Upper lobe of right lung (tissue), 1 donor: ENCODE results near the gene CECR2. TPM values are rescaled to one million over a fixed set of nuclear protein-coding genes. Genes with fewer than 3 reads are reported as not detected.

Experiments
- ATAC-seq: fragments of 200-7000 bp; cut with Tn5 transposase; one replicate; pipeline ENCODE4 v1.9.1; 2020; ENCODE audit warnings: mild to moderate bottlenecking, moderate library complexity
- DNase-seq: peaks from one replicate; pipeline ENCODE4 v3.0.0-alpha.2; 2020
- H3K27ac ChIP-seq: fragments of 200-600 bp; one replicate; pipeline ENCODE4 v1.8.0; 2022
- H3K27me3 ChIP-seq: fragments of 200-600 bp; one replicate; pipeline ENCODE4 v1.8.0; 2022; ENCODE audit warnings: mild to moderate bottlenecking
- H3K36me3 ChIP-seq: fragments of 200-600 bp; one replicate; pipeline ENCODE4 v1.8.0; 2022
- H3K4me1 ChIP-seq: fragments of 200-600 bp; one replicate; pipeline ENCODE4 v1.8.0; 2022
- H3K4me3 ChIP-seq: fragments of 200-600 bp; one replicate; pipeline ENCODE4 v1.8.0; 2022; ENCODE audit warnings: mild to moderate bottlenecking
- H3K9me3 ChIP-seq: fragments of 200-600 bp; one replicate; pipeline ENCODE4 v1.8.0; 2022
- CTCF ChIP-seq: fragments of 200-600 bp; IDR thresholded peaks from one replicate; pipeline ENCODE4 v1.8.0; 2022; ENCODE audit warnings: antibody characterized with exemption
- intact Hi-C: fragments of 100-400 bp; cut with DNase I; formaldehyde crosslinking; loops from one replicate; pipeline ENCODE4 v1.11.0; 2022
- total RNA-seq: library from RNA; stranded (reverse); fragmentation: NEBNext Ultra II Directional; extraction: Animal tissue kit (Norgen Biotek cat#: 25700); gene quantifications from one replicate; pipeline ENCODE4 v1.2.1, GENCODE V29; 2021
- donor health status: DM: no; HTN: yes; CAD: no; lungs with severe emphysema.

Gene CECR2
- total RNA-seq, 1 donor from 2014 or later, result 7.2 TPM

GRCh38 chr22:17373855-17374254, 4.6 kb downstream of the CECR2 start:
- Histone ChIP-seq H3K4me3 (no peak overlapping the region), H3K36me3 (no peaks in the 10 kb centered on the region), H3K27me3 (peaks cover 25% of the 10 kb centered on the region), H3K9me3 (no peaks in the 10 kb centered on the region), H3K4me1 (peaks cover 2% of the 10 kb centered on the region), H3K27ac (no peak overlapping the region)
- DNase-seq, result no peak
- intact Hi-C loops, result no loop called here
- ATAC-seq, result no peak
- no peak for TF ChIP-seq CTCF

GRCh38 chr22:17375914-17376614, 6.8 kb downstream of the CECR2 start:
- no peaks in the 10 kb centered on the region for H3K4me1 ChIP-seq
- no peaks in the 10 kb centered on the region for H3K9me3 ChIP-seq
- peaks cover 16% of the 10 kb centered on the region for H3K27me3 ChIP-seq
- ATAC-seq (no peak), DNase-seq (no peak)
- no peak for TF ChIP-seq CTCF
- no peaks in the 10 kb centered on the region for H3K36me3 ChIP-seq
- no peak overlapping the region for H3K4me3 ChIP-seq
- intact Hi-C loops, result no loop called here
- no peak overlapping the region for H3K27ac ChIP-seq

- Histone ChIP-seq H3K4me3 (no peak overlapping the region), H3K27me3 (peaks cover 8% of the 10 kb centered on the region), H3K36me3 (no peaks in the 10 kb centered on the region), H3K27ac (no peak overlapping the region), H3K4me1 (no peaks in the 10 kb centered on the region), H3K9me3 (no peaks in the 10 kb centered on the region)
- intact Hi-C loops, result no loop called here
- DNase-seq, result no peak
- TF ChIP-seq CTCF, result no peak
- ATAC-seq, result no peak
Observed at GRCh38 chr22:17376950-17377349, 7.7 kb downstream of the CECR2 start.

- H3K9me3 ChIP-seq, result no peaks in the 10 kb centered on the region
- H3K27me3 ChIP-seq, result no peaks in the 10 kb centered on the region
- no peak overlapping the region for H3K4me3 ChIP-seq
- no peak overlapping the region for H3K27ac ChIP-seq
- intact Hi-C loops, result no loop called here
- TF ChIP-seq CTCF, result no peak
- no peaks in the 10 kb centered on the region for H3K36me3 ChIP-seq
- no peaks in the 10 kb centered on the region for H3K4me1 ChIP-seq
- ATAC-seq (no peak), DNase-seq (no peak)
Observed at GRCh38 chr22:17379944-17380343, 10.7 kb downstream of the CECR2 start.

- ATAC-seq (no peak), DNase-seq (no peak)
Observed at GRCh38 chr22:17380359-17381087, 11.3 kb downstream of the CECR2 start.

More at GRCh38 chr22:17380359-17381087, 11.3 kb downstream of the CECR2 start:
- no peak for TF ChIP-seq CTCF
- Histone ChIP-seq H3K4me3 (no peak overlapping the region), H3K4me1 (no peaks in the 10 kb centered on the region), H3K9me3 (no peaks in the 10 kb centered on the region), H3K27me3 (no peaks in the 10 kb centered on the region), H3K36me3 (no peaks in the 10 kb centered on the region), H3K27ac (no peak overlapping the region)
- intact Hi-C loops, result no loop called here
